Measurements from ENCODE around the gene CHTOP. TPM values are rescaled to one million over a fixed set of nuclear protein-coding genes. Genes with fewer than 3 reads are reported as not detected.
A peak's percentile ranks its signal among the peaks of the same experiment; 100 is the strongest.

The CHTOP gene
- total RNA-seq, 1 donor from 2014 or later = 129 TPM

DNA sequence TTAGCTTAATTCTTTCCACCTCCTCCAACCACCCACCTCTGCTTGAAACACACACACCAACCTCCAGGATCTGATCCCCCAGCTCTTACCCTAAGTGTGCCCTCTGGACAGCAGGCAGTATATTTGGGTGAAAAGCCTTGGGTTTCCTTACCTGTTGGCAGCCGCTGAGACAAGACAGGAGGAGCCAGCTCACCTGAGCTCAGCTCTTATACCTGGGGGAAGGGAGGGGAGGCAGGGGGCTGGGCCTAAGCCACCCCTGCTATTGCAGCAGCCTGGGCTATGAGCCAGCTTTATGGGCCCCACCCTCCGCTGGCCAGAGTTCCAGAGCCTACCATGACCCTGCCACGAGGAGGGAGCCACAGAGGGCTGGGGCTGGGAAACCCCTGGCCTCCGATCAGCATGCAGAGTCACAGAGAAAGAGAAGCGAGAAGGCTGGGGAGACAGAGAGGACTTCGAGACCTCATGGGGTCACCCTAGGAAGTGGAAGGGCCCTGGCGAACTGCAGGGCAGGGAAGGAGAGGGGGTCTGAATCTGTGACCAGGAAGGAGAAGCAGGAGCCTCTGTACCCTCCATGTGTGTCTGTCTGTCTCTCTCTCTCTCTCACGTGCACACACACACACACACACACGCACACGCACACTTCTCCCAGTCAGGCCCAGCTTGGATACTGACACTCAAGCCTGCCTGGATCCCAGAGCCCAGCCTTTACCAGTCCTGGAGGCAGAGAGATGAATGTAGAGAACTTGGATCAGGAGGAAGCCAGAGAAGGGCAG lies 17.5 kb upstream of the CHTOP start, which contains the start of gene S100A14:
Gene S100A14, minus strand, starts transcription at position 182 of the 773 bp plus-strand sequence. CDS start 467 bp downstream, outside the sequence.
- TF ChIP-seq, protein P1, sequence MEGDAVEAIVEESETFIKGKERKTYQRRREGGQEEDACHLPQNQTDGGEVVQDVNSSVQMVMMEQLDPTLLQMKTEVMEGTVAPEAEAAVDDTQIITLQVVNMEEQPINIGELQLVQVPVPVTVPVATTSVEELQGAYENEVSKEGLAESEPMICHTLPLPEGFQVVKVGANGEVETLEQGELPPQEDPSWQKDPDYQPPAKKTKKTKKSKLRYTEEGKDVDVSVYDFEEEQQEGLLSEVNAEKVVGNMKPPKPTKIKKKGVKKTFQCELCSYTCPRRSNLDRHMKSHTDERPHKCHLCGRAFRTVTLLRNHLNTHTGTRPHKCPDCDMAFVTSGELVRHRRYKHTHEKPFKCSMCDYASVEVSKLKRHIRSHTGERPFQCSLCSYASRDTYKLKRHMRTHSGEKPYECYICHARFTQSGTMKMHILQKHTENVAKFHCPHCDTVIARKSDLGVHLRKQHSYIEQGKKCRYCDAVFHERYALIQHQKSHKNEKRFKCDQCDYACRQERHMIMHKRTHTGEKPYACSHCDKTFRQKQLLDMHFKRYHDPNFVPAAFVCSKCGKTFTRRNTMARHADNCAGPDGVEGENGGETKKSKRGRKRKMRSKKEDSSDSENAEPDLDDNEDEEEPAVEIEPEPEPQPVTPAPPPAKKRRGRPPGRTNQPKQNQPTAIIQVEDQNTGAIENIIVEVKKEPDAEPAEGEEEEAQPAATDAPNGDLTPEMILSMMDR (IDR thresholded peaks at IDR 0.05; ENCODE audit: unreplicated experiment) = no peak
- H3K27ac Mint-ChIP-seq = peak within 1 kb of the TSS; percentile 90
- peaks cover 8% of the 10 kb centered on the region for H3K36me3 Mint-ChIP-seq (ENCODE audit: insufficient read depth)
- H3K4me1 Mint-ChIP-seq (ENCODE audit: low read depth) = peaks cover 19% of the 10 kb centered on the region
- no peaks in the 10 kb centered on the region for H3K27me3 Mint-ChIP-seq
- H3K4me3 Mint-ChIP-seq (ENCODE audit: low read depth) = no peak within 1 kb of the TSS
- no peak for DNase-seq (ENCODE audit: low spot score, unreplicated experiment)
- H3K9me3 Mint-ChIP-seq (ENCODE audit: low read depth) = no peaks in the 10 kb centered on the region

DNA sequence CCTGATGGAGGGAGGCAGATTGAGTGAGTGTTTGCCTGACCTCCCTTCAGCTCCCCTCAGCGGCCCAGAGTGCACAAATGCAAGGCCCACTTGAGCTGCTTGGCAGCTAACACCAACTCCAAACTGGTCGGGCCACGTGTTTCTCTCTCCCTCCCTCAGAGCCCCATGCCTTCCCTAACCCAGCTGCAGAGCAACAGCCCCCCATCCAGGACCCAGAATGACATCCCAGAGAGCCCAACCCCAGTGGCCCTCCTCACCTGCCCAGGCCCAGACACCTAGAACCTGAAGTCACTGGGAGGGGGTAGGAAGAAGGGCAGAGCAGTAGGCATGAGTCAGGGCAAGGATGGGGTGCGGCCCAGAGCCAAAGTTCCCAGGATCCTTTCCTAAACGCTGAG lies 17.0 kb upstream of the CHTOP start:
- TF ChIP-seq, protein P1 (IDR thresholded peaks at IDR 0.05; ENCODE audit: unreplicated experiment) = no peak
- Mint-ChIP-seq H3K27ac (no peak overlapping the region), H3K4me1 (ENCODE audit: low read depth) (peaks cover 13% of the 10 kb centered on the region), H3K4me3 (ENCODE audit: low read depth) (no peak overlapping the region), H3K36me3 (ENCODE audit: insufficient read depth) (peaks cover 8% of the 10 kb centered on the region), H3K9me3 (ENCODE audit: low read depth) (no peaks in the 10 kb centered on the region), H3K27me3 (no peaks in the 10 kb centered on the region)
- no peak for DNase-seq (ENCODE audit: low spot score, unreplicated experiment)

DNA sequence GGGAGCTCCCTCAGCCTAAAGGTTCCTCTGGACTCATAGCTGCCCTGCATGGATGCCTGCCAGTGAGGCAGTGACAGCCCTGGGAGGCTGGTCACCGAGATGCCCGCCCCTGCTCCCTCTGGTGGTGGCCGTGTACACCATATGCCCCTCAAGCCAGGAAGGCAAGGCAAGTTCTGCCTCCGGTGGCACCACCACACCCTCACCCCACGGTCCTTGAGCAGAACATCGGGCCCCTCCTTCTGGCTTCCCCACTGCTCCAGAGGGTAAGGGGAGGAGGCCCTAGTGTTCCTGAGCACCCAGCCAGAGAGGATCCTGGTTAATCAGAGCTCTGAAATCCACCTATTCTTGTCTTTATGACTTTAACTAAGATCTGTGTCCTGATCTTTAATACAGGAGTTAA lies 16.2 kb upstream of the CHTOP start:
- Mint-ChIP-seq H3K9me3 (ENCODE audit: low read depth) (no peaks in the 10 kb centered on the region), H3K36me3 (ENCODE audit: insufficient read depth) (peaks cover 8% of the 10 kb centered on the region), H3K4me3 (ENCODE audit: low read depth) (no peak overlapping the region), H3K27ac (no peak overlapping the region), H3K4me1 (ENCODE audit: low read depth) (peaks cover 7% of the 10 kb centered on the region), H3K27me3 (no peaks in the 10 kb centered on the region)
- TF ChIP-seq, protein P1 (IDR thresholded peaks at IDR 0.05; ENCODE audit: unreplicated experiment) = peak; percentile 64
- DNase-seq (ENCODE audit: low spot score, unreplicated experiment) = peak; percentile 43

DNA sequence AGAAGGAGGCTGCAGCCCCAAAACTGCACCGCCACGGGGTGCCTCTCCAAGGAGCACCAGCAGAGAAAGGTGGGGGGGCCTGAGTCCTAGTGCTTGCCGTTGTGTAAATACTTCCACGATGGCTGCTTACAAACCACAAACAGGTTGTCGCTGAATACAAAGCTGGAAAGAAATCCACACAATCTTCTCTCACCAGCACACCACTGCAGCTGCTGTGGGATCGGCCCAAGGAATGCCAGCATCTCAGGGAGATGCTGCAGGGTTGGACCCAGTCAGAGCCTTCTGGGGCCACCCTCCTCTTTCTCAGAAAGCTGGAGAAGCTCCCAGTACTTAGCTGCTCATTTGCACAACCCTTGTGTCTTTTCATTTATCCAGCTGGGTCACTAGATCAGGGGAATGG lies 14.7 kb upstream of the CHTOP start:
- TF ChIP-seq, protein P1 (IDR thresholded peaks at IDR 0.05; ENCODE audit: unreplicated experiment) = no peak
- no peak for DNase-seq (ENCODE audit: low spot score, unreplicated experiment)
- Mint-ChIP-seq H3K9me3 (ENCODE audit: low read depth) (no peaks in the 10 kb centered on the region), H3K27me3 (no peaks in the 10 kb centered on the region), H3K4me1 (ENCODE audit: low read depth) (peaks cover 1% of the 10 kb centered on the region), H3K36me3 (ENCODE audit: insufficient read depth) (peaks cover 13% of the 10 kb centered on the region), H3K27ac (no peak overlapping the region), H3K4me3 (ENCODE audit: low read depth) (no peak overlapping the region)

DNA sequence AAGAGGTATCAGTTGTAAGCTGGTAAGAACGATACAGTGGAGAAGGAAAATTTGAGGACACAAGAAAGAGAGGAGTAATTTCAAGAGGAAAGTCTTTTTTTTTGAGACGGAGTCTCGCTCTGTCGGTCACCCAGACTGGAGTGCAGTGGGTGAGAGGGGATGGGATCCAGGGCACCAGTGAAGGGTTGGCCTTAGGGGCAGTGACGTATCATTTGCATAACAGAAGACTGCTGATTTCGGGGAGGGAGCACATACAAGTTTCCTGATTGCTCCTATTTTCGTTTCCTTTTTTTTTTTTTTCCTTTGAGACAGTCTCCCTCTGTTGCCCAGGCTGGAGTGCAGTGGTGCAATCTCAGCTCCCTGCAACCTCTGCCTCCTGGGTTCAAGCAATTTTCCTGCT lies 10.8 kb upstream of the CHTOP start:
- H3K4me1 Mint-ChIP-seq (ENCODE audit: low read depth) = peaks cover 20% of the 10 kb centered on the region
- no peak for DNase-seq (ENCODE audit: low spot score, unreplicated experiment)
- H3K36me3 Mint-ChIP-seq (ENCODE audit: insufficient read depth) = peaks cover 15% of the 10 kb centered on the region
- H3K27ac Mint-ChIP-seq = peak overlapping the region; percentile 33
- no peak overlapping the region for H3K4me3 Mint-ChIP-seq (ENCODE audit: low read depth)
- no peaks in the 10 kb centered on the region for H3K9me3 Mint-ChIP-seq (ENCODE audit: low read depth)
- no peaks in the 10 kb centered on the region for H3K27me3 Mint-ChIP-seq
- TF ChIP-seq, protein P1 (IDR thresholded peaks at IDR 0.05; ENCODE audit: unreplicated experiment) = no peak

Measured in progenitor cell of endocrine pancreas (in vitro differentiated cells).